HepG2 (cell line): ENCODE results near the gene CD93. TPM values are rescaled to one million over a fixed set of nuclear protein-coding genes. Genes with fewer than 3 reads are reported as not detected.

ENCODE experiments used
- ATAC-seq: fragments of 200-7000 bp; cut with Tn5 transposase; 3 replicates; pipeline ENCODE4 v1.9.1; 2020; ENCODE audit warnings: mild to moderate bottlenecking, moderate library complexity
- BruUV-seq: library from RNA; stranded (reverse); fragments of 400-500 nt; replicated peaks from 2 replicates; lab custom pipeline; 2021; lab: Mats Ljungman, UMichigan
- CTCF ChIA-PET: fragments of 300-600 bp; formaldehyde crosslinking; extraction: SDS; loops from one replicate; lab custom pipeline; 2021; ENCODE audit warnings: low total read pairs, inconsistent platforms, low intra/inter-chr PET ratio; lab: Yijun Ruan, JAX
- POLR2A ChIA-PET: fragments of 350-600 bp; sonication (Branson Sonifier 250); formaldehyde crosslinking; loops from one replicate; lab custom pipeline; 2020; ENCODE audit warnings: antibody characterized with exemption, inconsistent platforms; lab: Yijun Ruan, JAX
- DNase-seq: peaks from one replicate; pipeline ENCODE4 v3.0.0-alpha.2; 2015; ENCODE audit warnings: low spot score
- FAIRE-seq: peaks from 3 replicates; lab custom pipeline; 2011; peaks lifted over from hg19 to GRCh38; lab: Jason Lieb, UNC
- H2AFZ ChIP-seq: one replicate; pipeline ENCODE4 v1.6.1; 2011; ENCODE audit warnings: low read length, inconsistent platforms
- H3K27ac ChIP-seq: fragments of 300-600 bp; 3 replicates; pipeline ENCODE4 v1.8.0; 2011; ENCODE audit warnings: mixed run types, mild to moderate bottlenecking, mixed read lengths, low read length, inconsistent platforms; ENCODE audit not compliant: insufficient read depth; ENCODE audit errors: extremely low read length
- H3K27me3 ChIP-seq, 2 experiments: fragments of 200-600 bp in 1 of 2; 2 replicates in 1 of 2; 3 replicates in 1 of 2; pipeline versions ENCODE4 v1.6.0 to v1.8.0; 2011; ENCODE audit warnings: low read length in 2 of 2, mild to moderate bottlenecking in 2 of 2, moderate library complexity in 2 of 2, inconsistent platforms in 1 of 2; ENCODE audit not compliant: insufficient read depth in 2 of 2, control insufficient read depth in 1 of 2
- H3K36me3 ChIP-seq, 2 experiments: fragments of 200-600 bp in 1 of 2; replicated peaks in 1 of 2; 2 replicates in 1 of 2; 3 replicates in 1 of 2; pipeline versions ENCODE4 v1.5.1 to v1.8.0; 2011; ENCODE audit warnings: low read length in 2 of 2, inconsistent platforms in 1 of 2; ENCODE audit not compliant: insufficient read depth in 2 of 2, control insufficient read depth in 1 of 2
- H3K4me1 ChIP-seq: 2 replicates; pipeline ENCODE4 v1.5.1; 2012; ENCODE audit warnings: low read length, inconsistent platforms; ENCODE audit not compliant: insufficient read depth
- H3K4me2 ChIP-seq: 2 replicates; pipeline ENCODE4 v1.6.0; 2011; ENCODE audit warnings: low read depth, low read length, inconsistent platforms
- H3K4me3 ChIP-seq, 3 experiments: fragments of 200-600 bp in 1 of 3; sonication (generic), shearing (Covaris generic) in 1 of 3; replicated peaks in 1 of 3; 2 replicates each; pipeline ENCODE4 v1.5.1; 2011 to 2016; ENCODE audit warnings: low read length in 3 of 3, inconsistent platforms in 2 of 3, low read depth in 2 of 3, mild to moderate bottlenecking in 2 of 3, control low read depth in 1 of 3, mixed read lengths in 1 of 3; ENCODE audit not compliant: insufficient read depth in 1 of 3
- H3K79me2 ChIP-seq: one replicate; pipeline ENCODE4 v1.6.1; 2011; ENCODE audit warnings: low read length, inconsistent platforms; ENCODE audit not compliant: insufficient read depth
- H3K9ac ChIP-seq: 2 replicates; pipeline ENCODE4 v1.6.0; 2011; ENCODE audit warnings: mild to moderate bottlenecking, low read depth, low read length, inconsistent platforms; ENCODE audit not compliant: insufficient read depth
- H3K9me3 ChIP-seq: 2 replicates; pipeline ENCODE4 v1.5.1; 2012; ENCODE audit warnings: mild to moderate bottlenecking, low read length
- H4K20me1 ChIP-seq: 2 replicates; pipeline ENCODE4 v1.6.0; 2011; ENCODE audit warnings: inconsistent platforms, mild to moderate bottlenecking, low read length, moderate library complexity; ENCODE audit not compliant: insufficient read depth
- BHLHE40 ChIP-seq: IDR thresholded peaks from 2 replicates; pipeline ENCODE4 v1.6.1; 2011; ENCODE audit warnings: low read length, improper control_type of control experiment
- CHD4 ChIP-seq: fragments of 200-600 bp; sonication (generic); IDR thresholded peaks from 2 replicates; pipeline ENCODE4 v1.7.0; 2017; ENCODE audit warnings: mild to moderate bottlenecking, low read length, borderline replicate concordance
- GZF1 ChIP-seq: sonication (generic); formaldehyde crosslinking; IDR thresholded peaks from 2 replicates; pipeline ENCODE4 v1.5.1; 2020; ENCODE audit warnings: mild to moderate bottlenecking, missing genetic modification reagents
- NFYC ChIP-seq: IDR thresholded peaks from 2 replicates; pipeline ENCODE4 v1.6.1; 2016; ENCODE audit warnings: missing genetic modification reagents, missing compliant biosample characterization
- SALL1 ChIP-seq: sonication (generic); formaldehyde crosslinking; IDR thresholded peaks from 2 replicates; pipeline ENCODE4 v1.8.0; 2022; ENCODE audit warnings: mild to moderate bottlenecking, missing genetic modification reagents
- SP5 ChIP-seq: IDR thresholded peaks from 2 replicates; pipeline ENCODE4 v1.6.1; 2016; ENCODE audit warnings: low read depth, borderline replicate concordance
- TRAFD1 ChIP-seq: sonication (generic); formaldehyde crosslinking; IDR thresholded peaks from 2 replicates; pipeline ENCODE4 v1.5.1; 2020; ENCODE audit warnings: missing genetic modification reagents, mild to moderate bottlenecking, borderline replicate concordance
- ZBTB4 ChIP-seq: sonication (generic); formaldehyde crosslinking; IDR thresholded peaks from 2 replicates; pipeline ENCODE4 v1.4.0; 2020; ENCODE audit warnings: missing genetic modification reagents, mild to moderate bottlenecking, borderline replicate concordance
- ZBTB43 ChIP-seq: sonication (generic); formaldehyde crosslinking; conservative IDR thresholded peaks from 2 replicates; pipeline ENCODE4 v1.4.0; 2020; ENCODE audit warnings: missing genetic modification reagents
- ZNF205 ChIP-seq: IDR thresholded peaks from 2 replicates; pipeline ENCODE4 v1.6.1; 2018; ENCODE audit warnings: missing biosample characterization, missing genetic modification reagents
- ZNF883 ChIP-seq: sonication (generic); formaldehyde crosslinking; IDR thresholded peaks from 2 replicates; pipeline ENCODE4 v1.5.1; 2020; ENCODE audit warnings: mild to moderate bottlenecking, missing genetic modification reagents; ENCODE audit errors: not compliant biosample characterization
- WGBS: methylation state at CpG from one replicate; pipeline ENCODE4 v1.1.6; 2017; ENCODE audit warnings: low lambda C conversion rate; 5-methylcytosine and 5-hydroxymethylcytosine counted together
- in situ Hi-C: cut with HindIII; loops from 2 replicates; pipeline ENCODE4 v1.10.0; 2017; ENCODE audit warnings: low pct_unique_long_range_greater_than_20kb; ENCODE audit not compliant: extremely low pct_ligation_motif_present
- intact Hi-C: fragments of 100-400 bp; cut with micrococcal nuclease; formaldehyde crosslinking; loops from one replicate; pipeline ENCODE4 v1.10.0; 2022; ENCODE audit not compliant: unreplicated experiment
- polyA plus RNA-seq, 8 experiments: library from polyadenylated mRNA; depleted of rRNA in 3 of 8; stranded (reverse) in 7 of 8; unstranded in 1 of 8; fragments of >200 nt; fragmentation: Illumina TruSeq in 4 of 8; extraction: Trizol in 4 of 8; gene quantifications; 2 replicates each; pipeline versions ENCODE4 v1.2.1 to v1.2.3, GENCODE V29; 2011 to 2016; ENCODE audit warnings: low read depth in 4 of 8, missing spikeins in 1 of 8, mixed read lengths in 1 of 8; ENCODE audit not compliant: insufficient read depth in 1 of 8
- total RNA-seq, 5 experiments: library from RNA; depleted of rRNA; stranded (reverse); fragments of >200 nt; fragmentation: Illumina TruSeq; extraction: Trizol; gene quantifications; 2 replicates each; pipeline ENCODE4 v1.2.3, GENCODE V29; 2016; ENCODE audit warnings: low read depth in 1 of 5

The CD93 gene
- total and polyA plus RNA-seq, 2 of the 13 experiments (the other 11 are each of a cell fraction or from before 2014, with no cell fraction given) = not detected

GRCh38 chr20:23078351-23079015 is 7.6 kb downstream of the CD93 start:
- TF ChIP-seq BHLHE40 (no peak), ZNF883 (CRISPR knock-in tag) (no peak), TRAFD1 (CRISPR knock-in tag) (no peak), ZBTB4 (CRISPR knock-in tag) (no peak), SALL1 (CRISPR knock-in tag) (no peak), GZF1 (CRISPR knock-in tag) (no peak), CHD4 (no peak), ZBTB43 (CRISPR knock-in tag) (no peak), ZNF205 (CRISPR knock-in tag) (no peak), NFYC (CRISPR knock-in tag) (no peak), SP5 (CRISPR knock-in tag) (no peak)
- no peak overlapping the region for H3K4me2 ChIP-seq
- H3K79me2 ChIP-seq = no peaks in the 10 kb centered on the region
- H3K36me3 ChIP-seq = no peaks in the 10 kb centered on the region
- intact Hi-C loops = loop anchor here (10.0 kb wide), 1 partner anchor 384 kb away; no protein-coding TSS in a partner anchor
- no peaks in the 10 kb centered on the region for H3K4me1 ChIP-seq
- BruUV-seq = no TSS peak
- POLR2A ChIA-PET = no interaction called here
- H3K27ac ChIP-seq = no peak overlapping the region
- CTCF ChIA-PET = no interaction called here
- H2AFZ ChIP-seq = no peak overlapping the region
- 42% methylated on average over 5 of the region's 5 CpGs for WGBS
- no peaks in the 10 kb centered on the region for H3K9me3 ChIP-seq
- FAIRE-seq (no peak), ATAC-seq (no peak), DNase-seq (no peak)
- no peaks in the 10 kb centered on the region for H4K20me1 ChIP-seq
- no peak overlapping the region for H3K4me3 ChIP-seq
- H3K9ac ChIP-seq = no peak overlapping the region
- H3K27me3 ChIP-seq = no peaks in the 10 kb centered on the region
- in situ Hi-C loops = no loop called here
